ENCODE results near the gene ACSF2.
A peak's percentile ranks its signal among the peaks of the same experiment; 100 is the strongest.

Gene ACSF2

GRCh38 chr17:50478391-50479381, 52.7 kb downstream of the ACSF2 start, which contains the start of gene RSAD1:
Gene RSAD1 (plus strand): TSS chr17:50478860. CDS start chr17:50478885, 25 bp downstream.
- DNase-seq = peak; percentile 95
- TF ChIP-seq POLR2A (IDR thresholded peaks at IDR 0.05; ENCODE audit: low read length) (peak; percentile 70), GATA1 (IDR thresholded peaks at IDR 0.05; ENCODE audit: low read depth, low read length) (no peak)

DNA sequence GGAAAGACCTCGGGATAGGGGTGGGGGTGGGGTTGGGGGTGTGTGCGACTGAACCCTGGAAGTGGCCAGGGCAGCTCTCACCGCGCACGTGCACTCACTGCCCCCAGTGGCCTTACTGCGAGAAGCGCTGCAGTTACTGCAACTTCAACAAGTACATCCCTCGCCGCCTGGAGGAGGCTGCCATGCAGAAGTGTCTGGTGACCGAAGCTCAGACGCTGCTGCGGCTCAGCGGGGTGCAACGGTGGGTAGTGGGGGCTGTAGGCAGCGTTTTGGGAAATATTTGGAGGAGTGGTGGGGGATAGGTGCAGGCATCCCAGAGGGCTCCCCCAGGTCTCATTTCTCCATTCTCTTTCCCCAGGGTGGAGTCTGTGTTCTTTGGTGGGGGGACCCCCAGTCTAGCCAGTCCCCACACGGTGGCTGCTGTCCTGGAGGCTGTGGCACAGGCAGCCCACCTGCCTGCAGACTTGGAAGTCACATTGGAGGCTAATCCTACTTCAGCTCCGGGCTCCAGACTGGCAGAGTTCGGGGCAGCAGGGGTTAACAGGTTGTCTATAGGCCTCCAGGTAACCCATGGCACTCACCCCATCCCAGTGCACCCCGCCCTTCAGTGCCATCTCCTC, 53.6 kb downstream of the ACSF2 start:
- peak; percentile 83 to 87 for DNase-seq

GRCh38 chr17:50480142-50480764, 54.2 kb downstream of the ACSF2 start:
- TF ChIP-seq POLR2A (IDR thresholded peaks at IDR 0.05; ENCODE audit: low read length) (no peak), GATA1 (IDR thresholded peaks at IDR 0.05; ENCODE audit: low read depth, low read length) (no peak)
- no peak for DNase-seq

More for the DNA sequence above, 53.6 kb downstream of the ACSF2 start:
- TF ChIP-seq GATA1 (IDR thresholded peaks at IDR 0.05; ENCODE audit: low read depth, low read length) (no peak), POLR2A (IDR thresholded peaks at IDR 0.05; ENCODE audit: low read length) (no peak)

DNA sequence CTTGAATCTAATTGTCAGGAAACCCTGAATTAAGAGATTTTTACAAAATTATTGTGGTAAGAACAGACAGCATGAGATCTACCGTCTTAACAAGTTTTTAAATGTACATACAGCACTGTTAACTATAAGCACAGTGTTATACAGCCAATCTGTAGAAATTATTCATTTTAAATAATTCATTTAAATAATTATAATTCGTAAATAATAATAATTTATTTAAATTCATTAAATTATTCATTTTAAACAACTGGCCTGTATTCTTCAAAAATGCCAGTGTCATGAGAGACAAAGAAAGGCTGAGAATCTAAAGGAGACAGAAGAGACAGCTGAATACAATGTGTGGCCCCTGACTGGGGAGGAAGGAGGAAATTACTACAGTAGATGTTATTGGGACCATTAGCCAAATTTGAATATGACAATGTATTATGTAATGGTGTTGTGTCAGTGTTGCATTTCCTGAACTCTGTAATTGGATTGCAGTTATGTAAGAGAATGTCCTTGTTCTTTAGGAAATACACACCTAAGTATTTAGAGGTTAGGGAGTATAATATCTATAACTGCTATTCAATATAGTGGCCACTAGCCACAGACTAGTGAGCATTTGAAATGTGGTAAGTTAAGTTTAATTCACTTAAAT, 55.0 kb downstream of the ACSF2 start:
- TF ChIP-seq GATA1 (IDR thresholded peaks at IDR 0.05; ENCODE audit: low read depth, low read length) = no peak
- no peak for TF ChIP-seq POLR2A (IDR thresholded peaks at IDR 0.05; ENCODE audit: low read length)
- no peak for DNase-seq

DNA sequence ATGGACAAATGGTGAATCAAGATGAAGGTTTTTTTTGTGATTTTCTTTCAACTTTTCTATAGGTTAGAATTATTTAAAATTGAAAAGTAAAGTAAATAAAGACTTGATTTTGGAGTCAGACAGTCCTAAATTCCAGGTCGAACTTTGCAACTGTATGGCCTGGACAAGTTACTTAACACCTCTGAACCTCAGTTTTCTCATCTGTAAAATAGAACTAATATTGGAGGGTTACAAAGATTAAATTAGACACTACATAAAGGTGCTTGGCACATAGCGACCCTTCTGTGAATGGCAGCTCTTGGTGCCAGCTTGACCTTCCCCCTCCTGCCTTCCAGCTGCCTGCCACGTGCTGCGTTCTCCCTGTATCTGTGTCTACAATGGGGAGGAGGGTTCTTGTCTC, 55.6 kb downstream of the ACSF2 start:
- no peak for DNase-seq
- no peak for TF ChIP-seq GATA1 (IDR thresholded peaks at IDR 0.05; ENCODE audit: low read depth, low read length)
- TF ChIP-seq POLR2A (IDR thresholded peaks at IDR 0.05; ENCODE audit: low read length) = no peak

DNA sequence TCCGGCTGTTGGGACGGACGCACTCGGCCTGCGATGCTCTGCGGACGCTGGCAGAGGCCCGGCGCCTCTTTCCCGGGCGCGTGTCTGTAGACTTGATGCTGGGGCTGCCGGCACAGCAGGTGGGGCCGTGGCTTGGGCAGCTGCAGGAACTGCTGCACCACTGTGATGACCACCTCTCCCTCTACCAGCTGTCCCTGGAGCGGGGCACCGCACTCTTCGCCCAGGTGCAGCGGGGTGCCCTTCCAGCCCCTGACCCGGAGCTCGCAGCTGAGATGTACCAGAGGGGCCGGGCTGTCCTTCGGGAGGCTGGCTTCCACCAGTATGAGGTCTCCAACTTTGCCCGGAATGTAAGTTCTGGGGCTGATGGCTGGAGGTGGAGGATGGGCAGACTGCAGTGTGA, 56.1 kb downstream of the ACSF2 start:
- no peak for DNase-seq
- TF ChIP-seq POLR2A (IDR thresholded peaks at IDR 0.05; ENCODE audit: low read length) (no peak), GATA1 (IDR thresholded peaks at IDR 0.05; ENCODE audit: low read depth, low read length) (no peak)

DNA sequence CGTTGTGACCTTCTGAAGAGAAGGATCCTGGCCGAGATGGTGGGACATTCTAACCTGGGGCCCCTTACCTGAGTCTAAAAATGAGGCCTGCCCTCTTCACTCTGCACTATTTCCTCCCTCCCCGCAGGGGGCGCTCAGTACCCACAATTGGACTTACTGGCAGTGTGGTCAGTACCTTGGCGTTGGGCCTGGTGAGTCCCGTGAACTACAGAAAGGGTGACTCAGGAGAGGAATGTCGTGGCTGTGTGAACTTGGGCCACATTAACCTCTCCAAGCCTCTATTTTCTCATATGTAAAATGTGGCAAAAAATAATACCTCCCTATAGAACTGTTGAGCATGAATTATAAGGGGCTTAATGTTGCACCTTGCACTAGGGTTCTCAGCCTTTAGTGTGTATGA, 56.5 kb downstream of the ACSF2 start:
- DNase-seq = peak; percentile 86 to 92
- TF ChIP-seq POLR2A (IDR thresholded peaks at IDR 0.05; ENCODE audit: low read length) (no peak), GATA1 (IDR thresholded peaks at IDR 0.05; ENCODE audit: low read depth, low read length) (no peak)

DNA sequence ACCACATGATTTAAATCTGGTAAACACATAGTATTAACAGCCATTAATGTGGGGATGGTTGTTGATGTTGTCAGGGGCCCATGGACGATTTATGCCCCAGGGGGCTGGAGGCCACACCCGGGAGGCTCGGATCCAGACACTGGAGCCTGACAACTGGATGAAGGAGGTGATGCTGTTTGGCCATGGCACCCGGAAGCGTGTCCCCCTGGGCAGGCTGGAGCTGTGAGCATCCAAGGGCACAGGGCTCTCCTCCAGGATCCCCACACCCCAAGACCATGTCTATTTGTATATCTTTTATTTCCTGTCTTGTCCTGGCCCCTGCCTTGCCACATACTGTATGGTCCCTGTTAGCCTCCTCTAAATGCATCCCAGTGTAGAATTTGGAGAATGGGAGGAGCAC, 57.2 kb downstream of the ACSF2 start:
- TF ChIP-seq POLR2A (IDR thresholded peaks at IDR 0.05; ENCODE audit: low read length) (no peak), GATA1 (IDR thresholded peaks at IDR 0.05; ENCODE audit: low read depth, low read length) (no peak)
- DNase-seq = no peak

- TF ChIP-seq GATA1 (IDR thresholded peaks at IDR 0.05; ENCODE audit: low read depth, low read length) (no peak), POLR2A (IDR thresholded peaks at IDR 0.05; ENCODE audit: low read length) (no peak)
- DNase-seq = no peak
These were observed 58.6 kb downstream of the ACSF2 start for GRCh38 chr17:50484386-50485155.

- TF ChIP-seq GATA1 (IDR thresholded peaks at IDR 0.05; ENCODE audit: low read depth, low read length) (no peak), POLR2A (IDR thresholded peaks at IDR 0.05; ENCODE audit: low read length) (no peak)
- DNase-seq = no peak
These were observed 61.4 kb downstream of the ACSF2 start for GRCh38 chr17:50487213-50488096.

- no peak for TF ChIP-seq GATA1 (IDR thresholded peaks at IDR 0.05; ENCODE audit: low read depth, low read length)
- DNase-seq = no peak
These were observed 62.9 kb downstream of the ACSF2 start for GRCh38 chr17:50488880-50489279.

- DNase-seq = no peak
- TF ChIP-seq GATA1 (IDR thresholded peaks at IDR 0.05; ENCODE audit: low read depth, low read length) (no peak), POLR2A (IDR thresholded peaks at IDR 0.05; ENCODE audit: low read length) (no peak)
These were observed 65.5 kb downstream of the ACSF2 start for GRCh38 chr17:50491505-50491904.

All from erythroblast (primary cell).